CD4-positive, alpha-beta T cell treated with Interleukin-15 for 1 hour (primary cell): ENCODE measurements around the gene GMCL2.
"Not testable (repeated sequence)": the region's sequence is repeated elsewhere in the genome, so short reads cannot be mapped to it uniquely, and the experiment has no call there.

Experiments used
- DNase-seq: peaks from one replicate; pipeline ENCODE4 v3.0.0-alpha.2; 2020

The GMCL2 gene

GRCh38 chr5:178205749-178206047 lies 18.5 kb upstream of the GMCL2 start:
- no peak for DNase-seq

- peak; percentile 71 for DNase-seq
Observed at GRCh38 chr5:178204935-178205748, 18.0 kb upstream of the GMCL2 start.

- peak; percentile 95 for DNase-seq
Observed at GRCh38 chr5:178204182-178204934, 17.2 kb upstream of the GMCL2 start, which contains the start of gene HNRNPAB. TSS of gene HNRNPAB (plus strand) at chr5:178204533. CDS start at chr5:178204838, 305 bp downstream.

GRCh38 chr5:178203670-178204181 lies 16.6 kb upstream of the GMCL2 start:
- no peak for DNase-seq

- DNase-seq, result no peak
Observed at GRCh38 chr5:178202541-178202940, 15.4 kb upstream of the GMCL2 start.

GRCh38 chr5:178201927-178202235 lies 14.7 kb upstream of the GMCL2 start:
- DNase-seq, result no peak

GRCh38 chr5:178201221-178201926 lies 14.2 kb upstream of the GMCL2 start:
- DNase-seq, result no peak

GRCh38 chr5:178199581-178200434 lies 12.6 kb upstream of the GMCL2 start:
- DNase-seq, result no peak

GRCh38 chr5:178198706-178199105 lies 11.5 kb upstream of the GMCL2 start:
- DNase-seq, result no peak

GRCh38 chr5:178198151-178198550 lies 11.0 kb upstream of the GMCL2 start:
- not testable (repeated sequence) for DNase-seq

- DNase-seq, result no peak
Observed at GRCh38 chr5:178196986-178197385, 9.8 kb upstream of the GMCL2 start.

GRCh38 chr5:178196281-178196812 lies 9.2 kb upstream of the GMCL2 start:
- no peak for DNase-seq

- no peak for DNase-seq
Observed at GRCh38 chr5:178194026-178194425, 6.9 kb upstream of the GMCL2 start.

- DNase-seq, result no peak
Observed at GRCh38 chr5:178193251-178193809, 6.2 kb upstream of the GMCL2 start.

- no peak for DNase-seq
Observed at GRCh38 chr5:178192787-178193186, 5.6 kb upstream of the GMCL2 start.

- no peak for DNase-seq
Observed at GRCh38 chr5:178192244-178192643, 5.1 kb upstream of the GMCL2 start.

- no peak for DNase-seq
Observed at GRCh38 chr5:178191661-178192060, 4.5 kb upstream of the GMCL2 start.

- no peak for DNase-seq
Observed at GRCh38 chr5:178189433-178189832, 2.3 kb upstream of the GMCL2 start.

GRCh38 chr5:178186427-178186826 lies 744 bp downstream of the GMCL2 start:
- DNase-seq, result no peak

GRCh38 chr5:178182158-178182876 lies 4.9 kb downstream of the GMCL2 start:
- no peak for DNase-seq

GRCh38 chr5:178180141-178180863 lies 6.9 kb downstream of the GMCL2 start:
- DNase-seq, result no peak
